Neuron (in vitro differentiated cells): Measurements from ENCODE around the gene ZNF440.
"Not testable (repeated sequence)": the region's sequence is repeated elsewhere in the genome, so short reads cannot be mapped to it uniquely, and the experiment has no call there.

Source experiments
- H2AFZ ChIP-seq: one replicate; pipeline ENCODE4 v1.6.1; 2013; ENCODE audit warnings: low read depth, mild to moderate bottlenecking, inconsistent platforms, low read length, moderate library complexity
- H3K27me3 ChIP-seq: one replicate; pipeline ENCODE4 v1.6.1; 2013; ENCODE audit warnings: low read length; ENCODE audit not compliant: insufficient read depth
- H3K36me3 ChIP-seq: one replicate; pipeline ENCODE4 v1.6.1; 2013; ENCODE audit warnings: low read length; ENCODE audit not compliant: insufficient read depth
- H3K4me1 ChIP-seq: one replicate; pipeline ENCODE4 v1.6.1; 2013; ENCODE audit warnings: low read length; ENCODE audit not compliant: insufficient read depth
- H3K4me3 ChIP-seq: 2 replicates; pipeline ENCODE4 v1.5.1; 2013; ENCODE audit warnings: mild to moderate bottlenecking, low read length, moderate library complexity
- H3K9me3 ChIP-seq: one replicate; pipeline ENCODE4 v1.6.1; 2013; ENCODE audit warnings: low read length

ZNF440 gene

DNA sequence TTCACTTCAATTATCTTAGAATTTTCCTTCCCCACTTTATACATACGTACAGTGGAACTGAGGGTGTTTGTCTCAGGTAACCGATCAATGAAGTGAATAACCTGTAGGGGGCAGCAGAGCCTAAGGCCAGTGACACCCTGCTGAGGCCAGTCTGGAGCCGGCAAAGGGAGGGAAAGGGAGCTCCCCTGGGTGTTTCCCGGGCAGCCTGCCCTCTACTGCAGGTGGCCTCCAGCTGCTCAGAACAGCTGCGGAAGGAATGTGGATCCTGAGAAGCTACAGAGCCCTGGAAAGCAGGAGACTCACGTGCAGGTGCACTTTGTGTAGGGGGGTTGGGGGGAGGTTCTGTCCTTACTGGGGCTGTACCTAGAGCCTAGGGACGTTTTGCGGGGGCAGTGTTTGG is 16.6 kb upstream of the ZNF440 start:
- H3K9me3 ChIP-seq, result peaks cover 7% of the 10 kb centered on the region
- no peaks in the 10 kb centered on the region for H3K27me3 ChIP-seq
- H2AFZ ChIP-seq, result no peak overlapping the region
- peaks cover 6% of the 10 kb centered on the region for H3K36me3 ChIP-seq
- H3K4me3 ChIP-seq, result peak overlapping the region; percentile 94
- peaks cover 14% of the 10 kb centered on the region for H3K4me1 ChIP-seq

GRCh38 chr19:11798391-11799330 is 15.4 kb upstream of the ZNF440 start, which contains the start of gene ZNF491:
ZNF491 (plus strand) TSS chr19:11798523; CDS start chr19:11805954, 7,431 bp downstream.
- Histone ChIP-seq H2AFZ (peak within 1 kb of the TSS; percentile 63), H3K36me3 (peaks cover 9% of the 10 kb centered on the region), H3K9me3 (peaks cover 13% of the 10 kb centered on the region), H3K27me3 (no peaks in the 10 kb centered on the region), H3K4me1 (peaks cover 14% of the 10 kb centered on the region), H3K4me3 (peak within 1 kb of the TSS; percentile 94)

DNA sequence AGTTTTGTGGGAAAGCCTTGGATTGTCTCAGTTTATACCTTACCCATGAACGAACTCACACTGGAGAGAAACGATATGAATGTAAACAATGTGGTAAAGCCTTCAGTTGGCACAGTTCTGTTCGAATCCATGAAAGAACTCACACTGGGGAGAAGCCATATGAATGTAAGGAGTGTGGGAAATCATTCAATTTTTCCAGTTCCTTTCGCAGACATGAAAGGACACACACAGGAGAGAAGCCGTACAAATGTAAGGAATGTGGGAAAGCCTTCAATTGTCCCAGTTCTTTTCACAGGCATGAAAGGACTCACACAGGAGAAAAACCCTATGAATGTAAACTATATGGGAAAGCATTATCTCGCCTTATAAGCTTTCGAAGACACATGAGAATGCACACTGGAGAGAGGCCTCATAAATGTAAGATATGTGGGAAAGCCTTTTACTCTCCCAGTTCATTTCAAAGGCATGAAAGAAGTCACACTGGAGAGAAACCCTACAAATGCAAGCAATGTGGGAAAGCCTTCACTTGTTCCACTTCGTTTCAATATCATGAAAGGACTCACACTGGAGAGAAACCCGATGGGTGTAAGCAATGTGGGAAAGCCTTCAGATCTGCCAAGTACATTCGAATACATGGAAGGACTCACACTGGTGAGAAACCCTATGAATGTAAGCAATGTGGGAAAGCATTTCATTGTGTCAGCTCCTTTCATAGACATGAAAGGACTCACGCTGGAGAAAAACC is 7.5 kb upstream of the ZNF440 start:
- Histone ChIP-seq H2AFZ (no peak overlapping the region), H3K4me1 (no peaks in the 10 kb centered on the region), H3K27me3 (no peaks in the 10 kb centered on the region), H3K4me3 (no peak overlapping the region), H3K9me3 (peaks cover 52% of the 10 kb centered on the region), H3K36me3 (peaks cover 56% of the 10 kb centered on the region)

- Histone ChIP-seq H3K4me3 (no peak overlapping the region), H3K4me1 (no peaks in the 10 kb centered on the region), H3K9me3 (peaks cover 50% of the 10 kb centered on the region), H3K36me3 (peaks cover 55% of the 10 kb centered on the region), H2AFZ (no peak overlapping the region), H3K27me3 (no peaks in the 10 kb centered on the region)
Measured at GRCh38 chr19:11807099-11807380, 7.0 kb upstream of the ZNF440 start.

GRCh38 chr19:11813703-11814028 is 407 bp upstream of the ZNF440 start:
- H3K27me3 ChIP-seq, result no peaks in the 10 kb centered on the region
- H3K4me1 ChIP-seq, result peaks cover 6% of the 10 kb centered on the region
- H3K4me3 ChIP-seq, result peak overlapping the region; percentile 81
- peaks cover 29% of the 10 kb centered on the region for H3K36me3 ChIP-seq
- peaks cover 20% of the 10 kb centered on the region for H3K9me3 ChIP-seq
- H2AFZ ChIP-seq, result no peak overlapping the region

DNA sequence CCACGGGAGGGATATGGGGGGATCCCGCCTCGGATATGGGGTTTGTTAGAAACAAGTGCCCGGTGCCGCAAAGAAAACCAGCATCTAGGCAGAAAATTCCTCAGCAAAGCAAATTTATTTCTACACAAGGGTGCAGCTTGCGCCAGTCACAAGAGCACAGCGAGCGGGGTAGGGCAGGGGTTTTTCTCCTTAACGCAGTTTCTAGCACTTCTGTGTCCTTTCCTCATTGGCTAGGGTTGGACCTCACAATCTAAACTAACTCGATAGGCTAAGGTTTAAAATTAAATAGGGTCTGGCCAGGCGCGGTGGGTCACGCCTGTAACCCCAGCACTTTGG is 595 bp downstream of the ZNF440 start:
- Histone ChIP-seq H3K36me3 (peaks cover 29% of the 10 kb centered on the region), H2AFZ (peak overlapping the region; percentile 58), H3K4me3 (peak overlapping the region; percentile 81), H3K9me3 (peaks cover 22% of the 10 kb centered on the region), H3K4me1 (peaks cover 6% of the 10 kb centered on the region), H3K27me3 (no peaks in the 10 kb centered on the region)

DNA sequence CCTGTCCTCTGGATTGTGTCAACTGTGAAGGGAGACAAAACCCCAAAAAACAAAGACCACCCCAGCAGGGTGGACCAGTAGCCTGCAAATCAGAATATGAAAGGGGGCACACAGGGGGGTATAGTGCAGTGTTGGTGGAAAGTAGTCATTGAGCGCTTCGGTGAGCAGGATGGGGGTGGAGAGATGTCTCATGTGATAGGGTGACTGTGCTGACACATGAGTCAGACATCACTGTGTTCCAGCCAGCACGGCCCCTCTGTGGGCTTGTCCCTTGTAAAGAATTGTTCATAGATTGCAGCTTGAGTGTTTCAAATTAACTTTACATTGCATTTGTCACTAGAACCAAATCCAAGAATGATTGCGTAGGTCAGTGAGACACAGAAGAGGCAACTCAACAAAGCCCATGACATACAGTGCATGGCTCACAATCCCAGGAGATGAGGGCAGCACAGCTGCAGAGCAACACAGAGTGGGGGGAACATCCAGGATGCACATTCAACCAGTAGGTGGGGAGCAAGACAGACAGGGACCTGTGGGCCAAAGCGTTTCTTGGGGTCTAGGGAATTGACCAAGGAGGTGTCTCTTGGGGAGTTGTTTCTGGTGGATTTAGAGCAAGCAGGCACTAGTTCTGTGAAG is 7.5 kb downstream of the ZNF440 start:
- H3K4me3 ChIP-seq, result no peak overlapping the region
- no peaks in the 10 kb centered on the region for H3K4me1 ChIP-seq
- H3K9me3 ChIP-seq, result peaks cover 38% of the 10 kb centered on the region
- no peaks in the 10 kb centered on the region for H3K27me3 ChIP-seq
- H3K36me3 ChIP-seq, result peaks cover 41% of the 10 kb centered on the region
- H2AFZ ChIP-seq, result no peak overlapping the region

DNA sequence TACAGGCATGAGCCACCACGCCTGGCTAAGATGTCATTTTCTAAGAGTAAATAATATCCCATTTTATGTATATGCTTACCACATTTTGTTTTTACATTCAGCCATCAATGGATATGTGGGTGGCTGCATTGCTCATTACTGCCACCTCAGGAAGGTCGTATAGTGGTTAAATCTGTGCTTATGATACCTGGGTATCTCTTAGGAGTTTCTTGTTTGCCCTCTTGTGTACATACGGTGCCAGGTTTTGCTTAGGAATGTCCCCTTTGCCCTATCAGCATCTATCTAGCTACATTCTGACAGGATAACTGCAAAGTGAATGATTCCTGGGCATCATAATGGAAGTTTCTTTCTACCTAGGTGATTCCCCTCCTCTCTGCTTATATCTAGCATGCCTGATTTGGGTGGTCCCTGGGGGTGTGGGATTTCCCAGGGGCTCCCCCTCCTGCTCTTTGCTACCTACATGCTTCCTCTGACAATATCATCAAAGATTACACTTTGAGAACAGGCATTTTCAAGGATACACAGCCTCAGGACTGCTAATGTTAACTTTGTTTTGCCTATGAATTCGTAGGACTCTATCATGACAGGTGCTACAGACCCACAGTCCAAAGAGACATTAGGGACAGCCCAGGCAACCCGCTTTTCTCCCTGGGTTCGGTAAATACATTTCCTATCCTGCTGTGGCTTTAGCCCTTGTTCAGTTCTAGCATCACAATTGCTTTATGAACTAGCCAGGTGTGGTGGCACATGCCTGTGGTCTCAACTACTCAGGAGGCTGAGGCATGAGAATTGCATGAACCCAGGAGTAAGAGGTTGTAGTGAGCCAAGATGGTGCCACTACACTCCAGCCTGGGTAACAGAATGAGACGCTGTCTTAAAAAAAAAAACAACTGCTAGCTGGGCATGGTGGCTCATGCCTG is 15.1 kb downstream of the ZNF440 start:
- not testable (repeated sequence) for H2AFZ ChIP-seq, H3K27me3 ChIP-seq, H3K4me1 ChIP-seq, H3K4me3 ChIP-seq
- H3K36me3 ChIP-seq, result peaks cover 55% of the 10 kb centered on the region
- H3K9me3 ChIP-seq, result peaks cover 57% of the 10 kb centered on the region

GRCh38 chr19:11832253-11832912 is 18.3 kb downstream of the ZNF440 start:
- Histone ChIP-seq H3K4me1 (no peaks in the 10 kb centered on the region), H2AFZ (no peak overlapping the region), H3K27me3 (no peaks in the 10 kb centered on the region), H3K36me3 (peaks cover 56% of the 10 kb centered on the region), H3K4me3 (no peak overlapping the region), H3K9me3 (peaks cover 61% of the 10 kb centered on the region)

DNA sequence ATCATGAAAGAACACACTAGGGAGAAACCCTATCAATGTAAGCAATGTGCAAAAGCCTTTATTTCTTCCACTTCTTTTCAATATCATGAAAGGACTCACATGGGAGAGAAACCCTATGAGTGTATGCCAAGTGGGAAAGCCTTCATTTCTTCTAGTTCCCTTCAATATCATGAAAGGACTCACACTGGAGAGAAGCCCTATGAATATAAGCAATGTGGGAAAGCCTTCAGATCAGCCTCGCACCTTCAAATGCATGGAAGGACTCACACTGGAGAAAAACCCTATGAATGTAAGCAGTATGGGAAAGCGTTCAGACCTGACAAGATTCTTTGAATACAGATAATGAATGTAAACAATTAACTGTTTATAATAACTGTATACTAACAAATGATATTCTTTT is 19.5 kb downstream of the ZNF440 start:
- no peak overlapping the region for H2AFZ ChIP-seq
- no peak overlapping the region for H3K4me3 ChIP-seq
- peaks cover 54% of the 10 kb centered on the region for H3K36me3 ChIP-seq
- peaks cover 56% of the 10 kb centered on the region for H3K9me3 ChIP-seq
- no peaks in the 10 kb centered on the region for H3K27me3 ChIP-seq
- no peaks in the 10 kb centered on the region for H3K4me1 ChIP-seq

- H3K36me3 ChIP-seq, result peaks cover 38% of the 10 kb centered on the region
- not testable (repeated sequence) for H3K27me3 ChIP-seq, H3K4me1 ChIP-seq, H2AFZ ChIP-seq, H3K4me3 ChIP-seq
- peaks cover 43% of the 10 kb centered on the region for H3K9me3 ChIP-seq
Measured at GRCh38 chr19:11835626-11836066, 21.6 kb downstream of the ZNF440 start.

GRCh38 chr19:11843722-11844121 is 29.6 kb downstream of the ZNF440 start:
- Histone ChIP-seq H3K9me3 (peaks cover 2% of the 10 kb centered on the region), H3K4me3 (no peak overlapping the region), H3K27me3 (no peaks in the 10 kb centered on the region), H3K36me3 (no peaks in the 10 kb centered on the region), H3K4me1 (no peaks in the 10 kb centered on the region), H2AFZ (no peak overlapping the region)
